Measurements from ENCODE around the gene SMYD3.

DNA sequence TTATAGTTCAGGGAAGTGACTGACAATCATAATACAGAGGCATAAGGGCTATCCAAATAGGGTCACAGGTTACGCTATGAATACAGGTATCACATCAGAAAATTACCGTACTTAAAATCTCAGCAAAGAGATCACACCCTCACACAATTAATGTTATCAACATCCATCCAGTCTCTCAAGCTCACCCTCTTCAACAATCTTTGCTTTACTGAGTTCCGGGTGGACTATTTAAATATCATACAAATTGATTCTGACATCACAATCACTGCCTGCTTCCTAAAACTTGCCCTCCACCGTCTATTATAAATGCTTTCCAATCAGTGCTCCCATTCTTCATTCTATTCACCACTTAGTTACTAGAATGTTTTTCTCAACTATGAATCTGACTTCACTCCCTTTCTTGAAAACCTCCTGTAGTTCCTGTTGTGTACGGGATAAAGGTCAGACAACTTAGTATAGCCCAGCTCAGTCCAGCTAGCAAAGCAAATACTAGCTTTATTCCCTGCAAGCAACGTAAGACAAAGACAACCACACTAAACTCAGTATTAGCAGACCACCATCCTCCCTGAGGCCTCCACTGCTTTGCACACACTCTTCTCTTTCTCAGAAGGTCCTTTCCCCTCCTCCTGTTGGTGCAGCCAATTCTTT is 398.7 kb downstream of the SMYD3 start:
- TF ChIP-seq CTCF (IDR thresholded peaks at IDR 0.05; ENCODE audit: insufficient read depth, low read length, poor library complexity, severe bottlenecking): no peak
- no peak for TF ChIP-seq EZH2phosphoT487 (conservative IDR thresholded peaks at IDR 0.05; ENCODE audit: low read length)
